GM18909 (cell line): Measurements from ENCODE around the gene ATXN7.

ENCODE experiments used
- ATAC-seq: cut with Tn5 transposase; IDR thresholded peaks from one replicate; pipeline ENCODE4 v1.9.1; 2021; ENCODE audit warnings: mild to moderate bottlenecking; ENCODE audit not compliant: unreplicated experiment, poor library complexity

The ATXN7 gene

DNA sequence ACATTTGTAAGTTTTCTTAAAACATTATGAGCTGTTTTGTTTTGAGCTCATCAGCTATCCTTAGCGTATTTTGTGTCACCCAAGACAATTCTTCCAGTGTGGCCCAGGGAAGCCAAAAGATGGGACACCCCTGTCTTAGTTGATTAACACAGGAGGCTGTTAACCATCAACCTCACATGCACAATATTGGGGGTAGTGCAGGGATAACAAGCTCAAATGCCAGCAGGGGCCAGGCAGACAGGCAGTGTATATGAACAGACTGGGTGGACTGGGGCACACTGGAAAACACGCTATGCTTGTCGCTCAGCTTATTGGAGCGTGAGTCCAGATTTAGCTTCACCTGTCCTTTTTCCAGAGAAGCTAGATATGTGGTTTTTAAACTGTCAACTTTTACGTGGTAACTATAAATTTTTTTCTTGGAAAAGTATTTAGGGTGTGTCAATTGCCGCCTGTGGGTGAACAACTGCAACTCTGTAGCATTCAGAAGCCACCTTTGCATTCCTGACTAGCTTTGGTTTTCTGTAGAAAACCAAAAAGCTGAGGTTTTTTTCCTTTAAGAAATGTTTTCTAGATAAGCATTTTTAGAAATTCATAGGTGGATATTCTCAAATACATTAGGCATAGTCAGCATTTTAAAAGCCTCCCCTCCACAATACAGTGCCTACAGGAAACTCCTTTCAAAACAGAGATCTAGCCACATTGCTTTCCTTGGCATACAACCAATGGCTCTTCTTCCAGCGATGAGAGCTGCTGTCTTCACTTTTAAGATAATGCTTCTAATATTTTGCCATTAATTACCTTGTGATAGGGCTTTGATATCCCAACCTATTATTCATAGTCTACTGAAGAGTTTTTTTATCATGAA lies 145.1 kb downstream of the ATXN7 start:
- ATAC-seq, result no peak

DNA sequence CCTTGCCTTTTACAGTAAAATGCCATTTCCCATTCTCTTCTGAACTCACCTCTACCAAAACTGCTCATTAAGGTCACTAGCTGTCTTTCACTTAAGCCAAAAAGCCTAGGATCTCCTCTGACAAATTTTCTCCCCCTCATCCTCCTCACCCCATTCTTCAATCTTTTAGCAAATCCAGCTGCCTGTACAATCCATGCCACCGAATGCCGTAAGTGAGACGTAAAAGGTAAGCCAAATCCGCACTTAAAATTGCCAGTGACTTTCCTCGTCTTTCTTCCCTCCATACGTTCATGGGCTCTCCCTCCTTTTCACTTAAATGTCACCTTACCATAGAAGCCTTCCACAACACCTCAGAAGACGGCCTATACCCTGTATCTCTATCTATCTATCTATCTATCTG lies 145.9 kb downstream of the ATXN7 start:
- no peak for ATAC-seq

DNA sequence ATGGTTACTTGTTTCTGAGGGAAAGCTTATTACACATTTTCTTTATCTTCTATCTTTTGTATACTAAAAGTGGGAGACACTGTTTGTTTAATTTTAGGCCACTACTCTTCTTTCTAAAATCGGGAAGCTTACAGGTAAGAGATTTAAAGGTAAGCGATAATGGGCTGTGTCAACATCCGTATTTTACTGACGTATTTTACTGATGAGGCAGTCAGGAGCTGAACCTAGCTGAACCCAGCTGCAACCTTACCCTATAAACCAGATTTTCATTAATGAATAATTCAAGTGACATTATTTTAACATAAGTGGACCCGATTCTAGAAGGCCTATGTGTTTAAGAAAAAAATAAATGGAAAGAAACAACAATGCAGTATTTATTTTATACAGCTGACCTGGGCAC lies 146.5 kb downstream of the ATXN7 start:
- no peak for ATAC-seq

DNA sequence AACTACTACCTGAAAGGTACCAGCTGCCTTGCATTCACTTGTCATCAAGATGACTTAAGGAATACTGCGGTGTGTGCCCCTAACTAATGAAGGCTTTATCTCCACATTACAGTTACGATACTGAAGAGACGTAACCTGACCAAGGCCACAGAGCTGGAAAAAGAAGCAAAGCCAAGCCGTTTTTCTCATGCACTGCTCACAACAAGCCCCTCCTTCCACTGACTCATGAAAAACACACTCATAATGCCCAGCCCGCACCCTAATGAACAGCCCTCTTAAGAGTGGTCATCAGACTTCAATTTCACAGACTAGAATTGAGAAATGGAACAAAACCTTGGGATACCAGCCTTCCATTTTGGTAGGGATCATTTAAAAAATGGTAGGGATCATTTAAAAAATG lies 148.0 kb downstream of the ATXN7 start:
- no peak for ATAC-seq

DNA sequence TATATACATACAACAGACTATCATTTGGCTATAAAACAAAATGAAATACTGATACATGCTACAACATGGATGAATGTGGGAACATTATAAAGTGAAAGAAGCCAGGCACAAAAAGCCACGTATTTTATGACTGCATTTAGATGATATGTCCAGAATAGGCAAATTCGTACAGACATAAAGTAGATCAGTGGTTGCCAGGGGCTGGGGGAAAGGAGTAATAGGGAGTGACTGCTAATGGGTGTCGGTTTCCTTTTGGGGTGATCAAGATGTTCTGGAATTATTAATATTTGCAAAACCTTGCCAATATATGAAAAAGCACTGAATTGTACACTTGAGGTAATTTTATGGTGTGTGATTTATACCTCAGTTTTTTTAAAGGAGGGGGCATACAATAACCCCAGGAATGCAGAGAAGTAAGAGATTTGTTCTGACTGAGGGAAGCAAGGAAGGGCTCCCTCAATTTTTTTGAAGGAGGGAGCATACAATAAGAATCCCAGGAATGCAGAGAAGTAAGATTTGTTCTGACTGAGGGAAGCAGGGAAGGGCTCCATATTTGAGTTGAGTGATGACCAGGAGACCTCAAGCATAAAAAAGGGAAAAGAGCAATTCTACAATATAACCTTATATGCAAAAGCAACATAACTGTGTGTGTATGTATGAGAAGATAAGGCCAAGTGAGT lies 153.4 kb downstream of the ATXN7 start:
- ATAC-seq, result no peak

DNA sequence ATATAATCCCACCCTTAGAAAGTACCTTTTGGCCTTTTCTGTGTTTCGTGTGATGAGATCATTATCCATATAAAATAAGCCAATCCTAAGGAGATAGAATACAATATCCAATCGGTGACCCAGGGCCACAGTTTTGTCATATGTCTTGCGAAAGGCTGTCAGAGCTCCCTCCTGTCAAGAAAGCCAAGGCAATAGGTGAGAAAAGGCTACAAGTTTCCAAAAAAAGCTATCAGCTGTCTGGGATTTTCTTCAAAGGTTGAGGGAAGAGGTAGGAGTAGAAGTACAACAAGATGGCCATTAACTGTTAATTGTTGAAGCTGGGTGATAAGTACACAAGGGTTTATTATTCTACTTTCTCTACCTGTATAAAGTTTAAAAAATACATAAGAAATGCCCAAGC lies 155.6 kb downstream of the ATXN7 start:
- ATAC-seq, result no peak

DNA sequence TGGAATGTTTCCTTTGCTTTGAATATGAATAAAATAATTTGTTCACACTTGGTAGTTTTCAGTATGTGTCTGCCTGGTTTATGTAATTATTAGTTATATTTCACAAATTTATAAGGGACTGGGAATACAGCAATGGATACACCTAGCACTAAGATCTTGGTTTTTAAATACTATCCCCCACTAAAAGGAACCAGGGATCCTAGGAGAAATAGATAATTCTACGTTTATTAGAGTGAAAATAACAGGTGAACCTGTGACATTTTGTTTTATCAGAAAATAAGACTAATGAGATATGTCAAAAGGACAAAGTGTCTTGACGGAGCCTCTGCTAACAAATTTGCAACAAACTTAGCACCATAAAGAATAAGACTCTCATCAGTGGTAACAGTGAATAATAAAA lies 156.2 kb downstream of the ATXN7 start:
- ATAC-seq, result no peak

DNA sequence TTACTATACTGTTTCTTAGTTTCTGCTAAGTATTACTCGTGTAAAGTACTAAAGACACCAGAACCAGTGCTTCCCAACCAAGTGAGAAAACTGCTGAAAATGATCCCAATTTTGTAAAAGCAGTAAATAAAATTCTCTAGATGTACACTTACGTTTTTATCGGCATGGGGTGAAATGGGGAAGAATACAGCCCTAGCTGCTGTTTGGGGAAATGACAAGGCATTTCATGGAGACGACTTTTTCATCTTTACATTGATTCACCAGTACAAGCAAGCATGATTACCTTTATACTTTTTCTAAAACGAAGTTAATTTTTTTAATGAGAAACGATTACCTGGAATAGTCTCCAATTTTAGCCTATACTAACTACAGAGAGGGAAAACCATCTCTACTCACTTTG lies 158.3 kb downstream of the ATXN7 start:
- no peak for ATAC-seq

DNA sequence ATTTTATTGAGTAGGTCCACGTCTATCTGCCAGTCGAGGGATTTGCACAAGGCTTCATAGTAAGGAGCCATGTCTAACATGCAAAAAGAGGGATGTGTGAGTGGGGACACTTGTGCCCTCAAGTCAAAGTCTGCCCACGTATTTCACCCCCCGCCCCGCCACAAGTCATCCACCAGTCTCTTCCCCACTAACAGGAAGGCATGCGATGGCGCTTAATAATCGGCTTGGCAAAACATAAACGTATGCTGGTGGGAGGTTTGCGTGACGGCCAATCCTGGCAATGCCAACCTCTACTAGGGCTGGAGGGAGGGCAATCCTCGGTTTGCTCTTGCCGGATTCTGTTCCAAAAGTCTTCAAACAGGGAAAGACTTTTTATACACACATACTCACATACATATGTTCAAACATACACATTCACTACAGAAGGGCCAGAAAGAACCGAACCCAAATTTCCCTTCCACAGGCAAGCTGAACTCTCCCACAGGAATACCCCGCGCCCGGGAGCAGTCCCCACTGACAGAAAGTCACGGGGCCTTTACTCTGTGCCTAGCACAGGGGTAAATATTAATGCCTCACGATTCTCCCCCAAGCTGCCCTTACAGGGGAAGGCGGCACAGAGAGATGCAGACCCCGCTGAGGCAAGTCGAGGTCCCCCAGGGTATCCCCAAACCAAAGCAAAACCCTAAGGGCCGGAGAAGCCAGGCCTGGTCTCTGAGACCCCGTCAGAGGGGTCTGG lies 159.0 kb downstream of the ATXN7 start:
- ATAC-seq, result no peak

DNA sequence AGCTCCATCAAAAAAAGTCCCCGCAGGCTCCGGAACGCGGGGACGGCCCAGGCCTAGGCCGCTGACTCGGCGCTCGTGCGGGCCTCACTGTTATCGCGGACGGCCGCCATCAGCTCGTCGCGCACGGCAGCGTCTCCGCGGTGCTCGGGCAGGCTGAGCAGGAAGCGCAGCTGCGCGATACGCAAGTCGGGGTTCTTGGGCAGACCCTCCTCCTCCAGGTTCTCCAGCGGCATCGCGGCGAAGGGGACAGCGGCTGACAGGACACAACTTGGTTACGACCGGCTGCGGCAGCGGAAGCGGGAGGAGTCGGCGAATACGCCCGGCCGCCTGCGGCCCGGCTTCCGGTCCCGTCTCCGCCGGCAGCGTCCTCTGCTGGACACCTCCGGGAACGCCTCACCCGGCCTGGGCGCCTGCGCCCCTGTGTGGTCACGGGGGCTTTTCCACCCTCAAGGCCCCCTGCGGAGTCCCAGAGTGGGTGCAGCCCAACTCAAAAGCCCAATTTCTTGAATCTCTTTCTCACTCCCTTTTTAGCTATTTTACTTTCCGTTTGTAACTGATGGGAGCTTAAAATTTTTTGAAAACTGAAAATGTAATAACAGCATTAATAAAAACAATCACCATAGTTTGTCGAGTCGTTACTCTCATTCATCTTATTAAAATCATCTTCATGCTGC lies 159.7 kb downstream of the ATXN7 start, which contains the start of gene PSMD6:
Gene PSMD6, minus strand, starts transcription at position 308 of the 674 bp plus-strand sequence. Its CDS starts 75 bp downstream, at position 233.
- peak; percentile 99 for ATAC-seq

DNA sequence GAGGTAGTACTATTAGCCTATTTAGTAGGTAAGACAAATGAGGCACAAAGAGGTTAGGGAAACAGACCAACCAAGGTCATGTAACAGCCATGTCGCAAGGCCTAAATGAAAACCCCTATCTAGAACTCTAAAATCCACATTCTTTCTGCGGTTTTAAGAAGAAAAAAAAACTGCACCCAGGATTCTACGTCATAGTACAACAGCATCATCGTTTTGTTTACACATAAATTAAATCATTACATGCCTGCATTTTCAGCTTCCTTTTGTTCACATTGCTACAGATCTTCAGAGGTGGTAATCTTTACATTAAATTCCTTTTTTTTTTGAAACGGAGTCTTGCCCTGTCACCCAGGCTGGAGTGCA lies 160.2 kb downstream of the ATXN7 start:
- ATAC-seq, result no peak

DNA sequence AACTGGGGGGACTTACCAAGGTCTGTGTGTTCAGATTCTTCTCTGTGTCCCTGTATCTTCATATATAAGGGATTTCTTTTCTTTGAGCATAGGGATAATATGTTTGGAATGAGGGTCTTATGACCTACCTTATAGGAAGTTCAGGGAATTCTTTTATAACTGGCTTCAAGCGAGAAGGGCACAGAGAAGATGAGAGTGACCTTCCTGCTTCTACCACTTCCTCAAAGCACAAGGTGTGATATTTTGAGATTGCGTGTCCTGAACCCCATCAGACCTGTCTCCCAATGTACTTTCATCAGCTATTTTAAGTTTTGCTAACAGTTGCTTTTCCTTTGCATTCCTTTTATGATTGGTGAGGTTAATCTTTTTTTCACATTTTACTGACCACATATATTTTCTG lies 162.7 kb downstream of the ATXN7 start:
- ATAC-seq, result no peak

DNA sequence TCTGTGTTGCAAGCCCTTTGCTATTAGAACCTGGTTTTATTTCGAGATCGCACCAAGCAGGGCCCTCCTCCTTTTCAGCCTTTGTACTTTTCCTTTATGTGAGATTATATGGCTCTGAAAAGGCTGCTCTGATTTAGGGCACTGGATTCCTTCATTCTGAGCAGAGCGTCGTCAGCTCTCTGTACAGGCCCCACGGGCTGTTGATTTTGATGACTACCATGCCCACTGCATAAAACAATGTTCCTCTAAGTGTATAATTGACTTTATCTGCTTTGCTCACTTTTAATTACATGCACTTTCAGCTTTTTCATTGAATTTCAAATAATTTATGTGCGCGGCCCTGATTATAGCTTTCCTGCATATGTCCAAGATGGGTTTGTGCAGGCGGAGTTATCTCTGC lies 164.0 kb downstream of the ATXN7 start:
- ATAC-seq, result no peak

DNA sequence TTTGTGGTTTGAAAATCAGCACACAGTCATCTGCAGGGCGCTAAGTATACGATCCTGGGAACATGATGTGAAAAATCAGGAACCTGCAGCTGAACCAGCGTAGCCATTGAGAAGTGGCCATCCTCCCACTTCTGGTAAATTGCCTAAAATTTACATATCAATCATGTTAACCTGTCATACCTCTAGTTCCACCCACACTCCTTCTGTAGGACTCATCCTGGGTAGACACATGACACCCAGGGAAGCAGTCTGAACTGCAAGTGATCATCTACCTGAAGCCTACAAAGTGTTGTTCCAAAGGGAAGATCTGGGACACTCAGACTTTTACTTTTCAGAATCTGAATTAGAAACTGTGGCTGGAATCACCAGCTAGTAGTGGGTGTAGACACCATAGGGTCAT lies 165.1 kb downstream of the ATXN7 start:
- no peak for ATAC-seq

DNA sequence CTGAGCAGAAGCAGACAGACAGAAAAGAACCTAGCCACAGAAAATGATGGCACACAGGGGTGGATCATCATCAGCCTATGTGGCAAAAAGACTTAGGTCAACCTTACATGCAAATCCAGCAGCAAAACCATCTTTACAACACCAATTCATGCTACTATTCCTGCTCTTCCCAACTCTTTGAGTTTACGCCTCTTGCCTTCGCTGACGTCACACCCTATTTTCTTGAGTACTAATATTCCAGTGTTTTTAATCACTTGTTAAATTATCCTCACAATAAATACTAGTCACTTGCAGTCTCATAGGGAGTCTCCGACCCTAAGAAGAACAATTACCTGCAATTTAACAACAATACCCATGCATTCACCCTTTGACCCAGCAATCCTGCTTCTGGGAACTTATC lies 165.6 kb downstream of the ATXN7 start:
- no peak for ATAC-seq

DNA sequence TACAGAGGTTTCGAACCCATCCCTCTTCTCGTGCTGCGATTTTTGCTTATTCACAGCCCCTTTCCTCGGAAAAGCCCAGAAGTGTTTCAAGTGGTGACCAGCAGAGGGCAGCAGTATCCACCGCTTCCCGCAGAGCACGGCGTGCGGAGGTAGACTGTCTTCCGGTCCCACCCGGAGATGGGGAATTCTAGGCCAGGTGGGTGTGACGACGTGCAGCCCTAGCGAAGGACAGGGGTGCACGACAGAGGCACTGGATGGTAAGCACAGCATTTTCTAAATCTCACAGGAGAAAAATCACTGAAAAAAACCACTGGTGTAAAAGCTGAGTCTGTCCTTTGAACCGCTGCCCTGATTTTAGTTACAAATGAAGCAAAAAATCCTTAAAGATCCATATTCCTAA lies 167.1 kb downstream of the ATXN7 start:
- ATAC-seq, result peak; percentile 96

DNA sequence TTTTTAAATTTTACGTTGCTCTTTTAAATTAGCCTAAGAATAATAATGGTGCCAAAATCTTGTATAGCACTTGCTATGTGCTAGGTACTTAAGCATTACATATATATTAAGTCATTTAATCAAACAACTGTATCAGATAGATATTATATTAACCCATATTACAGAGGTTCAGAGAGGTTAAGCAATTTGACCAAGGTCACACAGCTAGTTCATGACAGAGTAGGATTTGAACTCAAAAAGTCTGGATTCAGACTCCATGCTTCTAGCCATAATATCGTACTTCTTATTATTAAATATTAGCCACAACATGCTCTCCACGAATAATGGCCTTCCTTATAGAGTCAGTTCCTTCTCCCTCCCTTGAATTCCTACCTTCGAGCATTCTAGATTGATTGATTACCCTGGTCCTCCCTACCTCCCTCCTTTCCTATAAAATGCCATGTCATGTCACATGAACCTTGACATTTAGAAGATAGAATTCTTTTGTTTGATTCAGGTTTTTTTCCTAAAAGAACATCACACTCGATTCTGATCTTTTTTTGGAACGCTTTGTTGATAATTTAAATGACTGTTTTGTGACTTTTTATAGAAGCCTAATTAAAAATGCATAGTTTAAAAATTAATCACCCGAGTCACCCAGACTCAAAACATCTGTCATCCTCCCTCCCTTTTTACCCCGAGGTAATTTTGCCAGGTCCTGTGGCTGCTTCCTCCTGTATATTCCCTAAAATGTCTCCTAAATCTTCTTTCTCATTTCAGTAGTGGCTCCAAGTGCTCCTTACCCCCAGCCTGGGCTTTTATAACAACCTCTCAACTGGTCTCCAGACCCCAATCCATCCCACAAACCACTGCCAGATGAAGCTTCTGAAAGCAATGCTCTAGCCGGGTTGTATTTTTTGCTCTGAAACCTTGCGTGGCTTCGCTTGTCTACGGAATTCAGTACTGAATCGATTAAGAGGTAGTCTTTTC lies 168.2 kb downstream of the ATXN7 start:
- ATAC-seq, result no peak

DNA sequence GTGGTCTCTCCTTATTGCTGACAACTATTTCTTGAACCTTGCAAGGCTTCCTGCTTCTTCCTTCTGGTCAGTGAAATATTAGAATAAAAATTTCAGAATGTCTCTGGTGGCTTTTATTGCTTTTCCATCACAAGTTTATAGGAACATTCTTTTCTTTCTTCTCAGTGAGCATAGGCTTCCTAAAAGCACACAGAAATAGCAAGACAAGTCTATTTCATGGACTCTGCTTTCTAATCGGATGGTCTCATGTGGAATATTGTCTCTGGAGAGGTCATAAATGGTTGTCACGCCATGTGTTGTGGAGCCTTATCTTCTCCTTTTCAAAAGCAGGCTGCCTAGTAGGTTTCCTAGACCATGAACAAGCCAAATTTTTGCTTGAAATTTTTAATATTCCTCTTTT lies 169.4 kb downstream of the ATXN7 start:
- ATAC-seq, result no peak

DNA sequence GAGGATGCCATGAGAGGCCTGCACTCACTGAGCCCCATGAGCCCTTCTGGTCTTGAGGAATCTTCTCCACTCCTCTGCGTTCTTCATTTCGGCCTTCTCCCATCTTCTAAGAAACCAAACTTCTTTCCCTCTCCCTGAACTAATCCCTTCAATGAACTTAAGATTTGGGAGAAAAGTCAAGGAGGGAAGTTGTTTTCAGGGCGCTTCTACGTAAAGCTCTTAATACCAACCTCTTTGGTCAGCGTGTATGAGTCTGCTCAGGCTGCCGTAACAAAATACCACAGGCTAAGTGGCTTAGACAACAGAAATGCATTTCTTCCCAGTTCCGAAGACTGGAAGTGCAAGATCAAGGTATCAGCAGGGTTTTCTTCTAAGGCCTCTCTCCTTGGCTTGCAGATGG lies 173.4 kb downstream of the ATXN7 start:
- ATAC-seq, result no peak
